ENCODE results near the gene CHST1.

Gene CHST1

GRCh38 chr11:45674481-45675190 is 9.2 kb upstream of the CHST1 start:
- DNase-seq (ENCODE audit: low read depth in 2 of 2) = no peak

GRCh38 chr11:45673441-45673840 is 8.0 kb upstream of the CHST1 start:
- no peak for DNase-seq (ENCODE audit: low read depth in 2 of 2)

GRCh38 chr11:45672593-45672992 is 7.2 kb upstream of the CHST1 start:
- no peak for DNase-seq (ENCODE audit: low read depth in 2 of 2)

- no peak for DNase-seq (ENCODE audit: low read depth in 2 of 2)
Observed at GRCh38 chr11:45671246-45672171, 6.1 kb upstream of the CHST1 start.

- DNase-seq (ENCODE audit: low read depth in 2 of 2) = no peak
Observed at GRCh38 chr11:45670386-45671135, 5.1 kb upstream of the CHST1 start.

- no peak for DNase-seq (ENCODE audit: low read depth in 2 of 2)
Observed at GRCh38 chr11:45669956-45670355, 4.5 kb upstream of the CHST1 start.

- no peak for DNase-seq (ENCODE audit: low read depth in 2 of 2)
Observed at GRCh38 chr11:45669146-45669545, 3.7 kb upstream of the CHST1 start.

- no peak for DNase-seq (ENCODE audit: low read depth in 2 of 2)
Observed at GRCh38 chr11:45667929-45668680, 2.7 kb upstream of the CHST1 start.

GRCh38 chr11:45666648-45667642 is 1.5 kb upstream of the CHST1 start:
- DNase-seq (ENCODE audit: low read depth in 2 of 2) = no peak

GRCh38 chr11:45665933-45666647 is 668 bp upstream of the CHST1 start:
- DNase-seq (ENCODE audit: low read depth in 2 of 2) = no peak

- DNase-seq (ENCODE audit: low read depth in 2 of 2) = no peak
Observed at GRCh38 chr11:45664376-45665205, 831 bp downstream of the CHST1 start.

GRCh38 chr11:45663486-45664375 is 1.7 kb downstream of the CHST1 start:
- DNase-seq (ENCODE audit: low read depth in 2 of 2) = no peak

- no peak for DNase-seq (ENCODE audit: low read depth in 2 of 2)
Observed at GRCh38 chr11:45662665-45663485, 2.5 kb downstream of the CHST1 start.

GRCh38 chr11:45662096-45662664 is 3.2 kb downstream of the CHST1 start:
- no peak for DNase-seq (ENCODE audit: low read depth in 2 of 2)

- no peak for DNase-seq (ENCODE audit: low read depth in 2 of 2)
Observed at GRCh38 chr11:45661439-45662055, 3.9 kb downstream of the CHST1 start.
